ENCODE data around the gene CNTN4. TPM values are rescaled to one million over a fixed set of nuclear protein-coding genes. Genes with fewer than 3 reads are reported as not detected.

Gene CNTN4
- total RNA-seq, 1 experiment from 2014 or later, result 1.6 TPM

DNA sequence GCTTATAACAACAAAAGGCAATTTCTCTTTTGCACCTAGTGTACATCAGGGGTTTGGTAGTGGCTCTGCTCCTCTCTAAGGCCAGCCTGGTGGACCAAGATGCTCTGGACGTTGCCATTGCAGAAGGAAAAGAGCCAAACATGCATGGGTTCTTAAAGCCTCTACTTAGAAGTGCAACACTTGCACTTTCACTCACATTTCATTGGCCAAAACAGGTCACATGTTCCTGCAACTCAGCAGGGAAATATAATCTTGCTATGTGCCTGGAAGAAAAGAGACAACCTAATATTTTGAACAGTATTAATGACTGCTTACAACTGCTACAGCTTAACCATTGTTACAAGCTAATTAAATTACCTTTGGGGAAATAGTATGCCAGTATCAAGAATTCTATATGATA, 828.6 kb downstream of the CNTN4 start:
- Histone ChIP-seq H2BK15ac (ENCODE audit: low read depth, low read length) (no peak overlapping the region), H4K20me1 (ENCODE audit: control insufficient read depth, insufficient read depth, insufficient read length) (no peaks in the 10 kb centered on the region), H2AK5ac (ENCODE audit: insufficient read length, low read length) (no peak overlapping the region), H2BK5ac (ENCODE audit: insufficient read length, low read length) (no peak overlapping the region), H3K18ac (ENCODE audit: insufficient read length, low read depth, low read length) (no peak overlapping the region), H3K56ac (ENCODE audit: insufficient read length, low read depth, low read length) (no peak overlapping the region), H4K91ac (ENCODE audit: insufficient read length, low read depth, low read length) (no peak overlapping the region), H3K9me3 (ENCODE audit: control insufficient read depth, low read depth, low read length) (no peaks in the 10 kb centered on the region), H4K5ac (ENCODE audit: insufficient read length, low read depth, low read length) (no peak overlapping the region), H3K23me2 (ENCODE audit: insufficient read length, low read depth, low read length, poor library complexity, severe bottlenecking) (no peaks in the 10 kb centered on the region), H2BK12ac (ENCODE audit: insufficient read length, low read depth, low read length) (no peak overlapping the region), H4K8ac (replicated peaks; ENCODE audit: insufficient read length, low read depth, low read length) (no peak overlapping the region), H3K27ac (ENCODE audit: insufficient read length, low read depth, low read length) (no peak overlapping the region), H3K14ac (ENCODE audit: insufficient read depth, low read length) (no peak overlapping the region), H2BK20ac (ENCODE audit: low read depth, low read length, poor library complexity, severe bottlenecking) (no peak overlapping the region), H2BK120ac (ENCODE audit: low read depth, low read length, poor library complexity, severe bottlenecking) (no peak overlapping the region), H3K27me3 (ENCODE audit: insufficient read depth, low read length) (no peaks in the 10 kb centered on the region), H3K4me1 (ENCODE audit: insufficient read depth, low read length) (no peaks in the 10 kb centered on the region), H3K23ac (ENCODE audit: insufficient read length, low read depth, low read length) (no peak overlapping the region), H3K79me2 (ENCODE audit: insufficient read depth, low read length) (no peaks in the 10 kb centered on the region), H2AFZ (ENCODE audit: low read length) (no peak overlapping the region), H3K79me1 (ENCODE audit: insufficient read depth, low read depth, low read length, poor library complexity, severe bottlenecking) (no peaks in the 10 kb centered on the region), H3K4ac (ENCODE audit: low read depth, low read length) (no peak overlapping the region), H3K9ac (ENCODE audit: extremely low read depth, insufficient read length, low read length) (no peak overlapping the region), H3T11ph (ENCODE audit: low read length) (no peak overlapping the region), H3K4me2 (ENCODE audit: insufficient read depth, insufficient read length, low read length) (no peak overlapping the region)
- no CpG with 5 or more reads among the region's 1 CpG for WGBS (ENCODE audit: extremely low coverage, insufficient read length, low lambda C conversion rate)
- Mint-ChIP-seq H3K4me1 (peaks cover 5 to 6% of the 10 kb centered on the region in 2 experiments), H3K27me3 (ENCODE audit: low read depth) (no peaks in the 10 kb centered on the region), H3K27ac (no peak overlapping the region), H3K9me3 (peaks cover 0 to under 1% of the 10 kb centered on the region in 2 experiments; a peak in 2 of 5 replicates), H3K36me3 (ENCODE audit: insufficient read depth in 1 of 3, low read depth in 3 of 3) (peaks cover 0 to under 1% (median 0%) of the 10 kb centered on the region in 3 experiments; a peak in 3 of 7 replicates), H3K4me3 (no peak overlapping the region)
- TF ChIP-seq CTCF (conservative IDR thresholded peaks at IDR 0.05), result no peak
- DNase-seq, result no peak

Data from H9 (cell line).